Caco-2 (cell line): Measurements from ENCODE around the gene CLSTN1. TPM values are rescaled to one million over a fixed set of nuclear protein-coding genes. Genes with fewer than 3 reads are reported as not detected.

Experiments used
- BruUV-seq: library from RNA; stranded (reverse); fragments of 400-500 nt; replicated peaks from 2 replicates; lab custom pipeline; 2021; lab: Mats Ljungman, UMichigan
- CTCF ChIA-PET: fragments of 300-600 bp; sonication (Branson Sonifier 250); formaldehyde crosslinking; loops from one replicate; lab custom pipeline; 2022; ENCODE audit warnings: antibody characterized with exemption; lab: Charles Lee
- POLR2A ChIA-PET: fragments of 300-600 bp; sonication (Branson Sonifier 250); formaldehyde crosslinking; loops from one replicate; lab custom pipeline; 2022; ENCODE audit warnings: antibody characterized with exemption; lab: Charles Lee
- DNase-seq, 2 experiments: peaks; one replicate each; pipeline versions ENCODE4 v3.0.0 to v3.0.0-alpha.2; 2020 to 2022
- H3K27me3 ChIP-seq: replicated peaks from 2 replicates; pipeline ENCODE4 v1.6.0; 2011; ENCODE audit warnings: low read length; ENCODE audit not compliant: control insufficient read depth, insufficient read depth
- H3K36me3 ChIP-seq: 2 replicates; pipeline ENCODE4 v1.5.1; 2011; ENCODE audit warnings: low read length; ENCODE audit not compliant: control insufficient read depth, insufficient read depth
- H3K4me1 ChIP-seq: fragments of 250-450 bp; sonication (Bioruptor Pico); 2 replicates; pipeline ENCODE4 v1.5.1; 2020; ENCODE audit warnings: mild to moderate bottlenecking
- H3K4me3 ChIP-seq: 2 replicates; pipeline ENCODE4 v1.5.1; 2011; ENCODE audit warnings: low read depth, mild to moderate bottlenecking, control low read depth, low read length
- H3K9me3 ChIP-seq: fragments of 250-450 bp; sonication (Bioruptor Pico); 2 replicates; pipeline ENCODE4 v1.5.1; 2020; ENCODE audit warnings: mild to moderate bottlenecking, moderate library complexity
- H3K27ac Mint-ChIP-seq: one replicate; pipeline ENCODE4 v1.8.0; 2022; ENCODE audit warnings: mixed read lengths; ENCODE audit not compliant: unreplicated experiment
- H3K27me3 Mint-ChIP-seq: one replicate; pipeline ENCODE4 v1.8.0; 2022; ENCODE audit warnings: mixed read lengths; ENCODE audit not compliant: insufficient read depth, unreplicated experiment
- H3K36me3 Mint-ChIP-seq: one replicate; pipeline ENCODE4 v1.8.0; 2022; ENCODE audit warnings: mild to moderate bottlenecking, mixed read lengths; ENCODE audit not compliant: insufficient read depth, unreplicated experiment
- H3K4me1 Mint-ChIP-seq: one replicate; pipeline ENCODE4 v1.8.0; 2022; ENCODE audit warnings: low read depth, mixed read lengths; ENCODE audit not compliant: unreplicated experiment
- H3K4me3 Mint-ChIP-seq: one replicate; pipeline ENCODE4 v1.8.0; 2022; ENCODE audit warnings: mild to moderate bottlenecking, moderate library complexity, mixed read lengths; ENCODE audit not compliant: unreplicated experiment
- H3K9me3 Mint-ChIP-seq: one replicate; pipeline ENCODE4 v1.8.0; 2022; ENCODE audit warnings: mixed read lengths; ENCODE audit not compliant: unreplicated experiment
- CTCF ChIP-seq, 2 experiments: fragments of 200-600 bp in 1 of 2; IDR thresholded peaks; 1 replicate in 1 of 2; 2 replicates in 1 of 2; pipeline versions ENCODE4 v1.5.1 to v1.8.0; 2011 to 2022; ENCODE audit warnings: antibody characterized with exemption in 1 of 2, control low read depth in 1 of 2, inconsistent platforms in 1 of 2, low read depth in 1 of 2, low read length in 1 of 2, mild to moderate bottlenecking in 1 of 2, moderate library complexity in 1 of 2; ENCODE audit not compliant: insufficient read depth in 1 of 2, severe bottlenecking in 1 of 2, unreplicated experiment in 1 of 2
- intact Hi-C: fragments of 100-400 bp; cut with micrococcal nuclease; formaldehyde crosslinking; loops from one replicate; pipeline ENCODE4 v1.10.0; 2022; ENCODE audit not compliant: unreplicated experiment
- total RNA-seq: library from RNA; stranded (reverse); gene quantifications from 2 replicates; pipeline ENCODE4 v1.2.3, GENCODE V29; 2022

Gene CLSTN1
- total RNA-seq, 1 experiment from 2014 or later = 102 TPM

- intact Hi-C loops = loop anchor here (10.0 kb wide), 1 partner anchor 140 kb away; no protein-coding TSS in a partner anchor
- Histone ChIP-seq H3K27me3 (no peaks in the 10 kb centered on the region), H3K4me3 (no peak overlapping the region), H3K9me3 (peaks cover 6% of the 10 kb centered on the region), H3K36me3 (no peaks in the 10 kb centered on the region; the same call in 1 of the 2 replicates), H3K4me1 (no peaks in the 10 kb centered on the region)
- DNase-seq = peak in 1 of 2 experiments; percentile 60
- TF ChIP-seq CTCF (IDR thresholded peaks at IDR 0.05; ENCODE audit: insufficient read depth in 1 of 2, low read depth in 1 of 2, low read length in 1 of 2, severe bottlenecking in 1 of 2, unreplicated experiment in 1 of 2) = peak; percentile 71 to 79
- ChIA-PET POLR2A (no interaction called here), CTCF (no interaction called here)
- H3K27me3 Mint-ChIP-seq = no peaks in the 10 kb centered on the region
- no peak overlapping the region for H3K27ac Mint-ChIP-seq
- no peaks in the 10 kb centered on the region for H3K9me3 Mint-ChIP-seq
- no peak overlapping the region for H3K4me3 Mint-ChIP-seq
- H3K4me1 Mint-ChIP-seq = no peaks in the 10 kb centered on the region
- no TSS peak for BruUV-seq
- peaks cover 28% of the 10 kb centered on the region for H3K36me3 Mint-ChIP-seq
These were observed 98.9 kb downstream of the CLSTN1 start for GRCh38 chr1:9724706-9725476.

GRCh38 chr1:9723926-9724325 is 99.8 kb downstream of the CLSTN1 start:
- intact Hi-C loops = loop anchor here (10.0 kb wide), 1 partner anchor 141 kb away; no protein-coding TSS in a partner anchor
- no peak overlapping the region for H3K27ac Mint-ChIP-seq
- no peak for TF ChIP-seq CTCF (IDR thresholded peaks at IDR 0.05; ENCODE audit: insufficient read depth in 1 of 2, low read depth in 1 of 2, low read length in 1 of 2, severe bottlenecking in 1 of 2, unreplicated experiment in 1 of 2)

GRCh38 chr1:9723068-9723805 is 100.5 kb downstream of the CLSTN1 start:
- no peaks in the 10 kb centered on the region for H3K27me3 Mint-ChIP-seq
- H3K36me3 Mint-ChIP-seq = peaks cover 16% of the 10 kb centered on the region
- H3K4me3 ChIP-seq = no peak overlapping the region
- no peak overlapping the region for H3K4me3 Mint-ChIP-seq
- H3K4me1 Mint-ChIP-seq = no peaks in the 10 kb centered on the region
- H3K27ac Mint-ChIP-seq = no peak overlapping the region
- CTCF ChIA-PET = no interaction called here
- no peaks in the 10 kb centered on the region for H3K36me3 ChIP-seq
- no peaks in the 10 kb centered on the region for H3K27me3 ChIP-seq
- H3K9me3 ChIP-seq = peaks cover 6% of the 10 kb centered on the region
- H3K4me1 ChIP-seq = no peaks in the 10 kb centered on the region
- no peak for TF ChIP-seq CTCF (IDR thresholded peaks at IDR 0.05; ENCODE audit: insufficient read depth in 1 of 2, low read depth in 1 of 2, low read length in 1 of 2, severe bottlenecking in 1 of 2, unreplicated experiment in 1 of 2)
- POLR2A ChIA-PET = no interaction called here
- BruUV-seq = no TSS peak
- intact Hi-C loops = loop anchor here (10.0 kb wide), 1 partner anchor 142 kb away; no protein-coding TSS in a partner anchor
- no peak for DNase-seq
- H3K9me3 Mint-ChIP-seq = no peaks in the 10 kb centered on the region

More at GRCh38 chr1:9723926-9724325, 99.8 kb downstream of the CLSTN1 start:
- no peak overlapping the region for H3K4me3 Mint-ChIP-seq
- CTCF ChIA-PET = no interaction called here
- DNase-seq = no peak
- no peaks in the 10 kb centered on the region for H3K9me3 Mint-ChIP-seq
- BruUV-seq = no TSS peak
- H3K4me3 ChIP-seq = no peak overlapping the region
- H3K4me1 ChIP-seq = no peaks in the 10 kb centered on the region
- POLR2A ChIA-PET = no interaction called here
- peaks cover 23% of the 10 kb centered on the region for H3K36me3 Mint-ChIP-seq
- no peaks in the 10 kb centered on the region for H3K36me3 ChIP-seq
- no peaks in the 10 kb centered on the region for H3K27me3 ChIP-seq
- H3K27me3 Mint-ChIP-seq = no peaks in the 10 kb centered on the region
- peaks cover 6% of the 10 kb centered on the region for H3K9me3 ChIP-seq
- H3K4me1 Mint-ChIP-seq = no peaks in the 10 kb centered on the region
